NT2/D1 (cell line): Measurements from ENCODE around the gene TSR3.

Experiments
- DNase-seq: peaks from one replicate; pipeline ENCODE4 v3.0.0-alpha.2; 2011; ENCODE audit warnings: low read depth, low spot score
- H3K27me3 ChIP-seq: 2 replicates; pipeline ENCODE4 v1.6.0; 2011; ENCODE audit warnings: mild to moderate bottlenecking; ENCODE audit not compliant: insufficient read length, insufficient read depth
- H3K36me3 ChIP-seq: 2 replicates; pipeline ENCODE4 v1.6.1; 2011; ENCODE audit warnings: mild to moderate bottlenecking, low read length, mixed read lengths; ENCODE audit not compliant: insufficient read depth, insufficient read length
- H3K4me1 ChIP-seq: 2 replicates; pipeline ENCODE4 v1.5.1; 2011; ENCODE audit not compliant: insufficient read depth, insufficient read length
- H3K4me3 ChIP-seq: 2 replicates; pipeline ENCODE4 v1.5.1; 2011; ENCODE audit warnings: low read depth; ENCODE audit not compliant: insufficient read length
- H3K9ac ChIP-seq: 2 replicates; pipeline ENCODE4 v1.6.0; 2011; ENCODE audit warnings: low read depth; ENCODE audit not compliant: insufficient read length
- H3K9me3 ChIP-seq: 2 replicates; pipeline ENCODE4 v1.5.1; 2011; ENCODE audit warnings: mild to moderate bottlenecking, low read length; ENCODE audit not compliant: insufficient read depth
- SUZ12 ChIP-seq: IDR thresholded peaks from 2 replicates; pipeline ENCODE4 v1.6.1; 2011; ENCODE audit not compliant: insufficient read length, insufficient read depth; ENCODE audit errors: extremely low read depth
- YY1 ChIP-seq: IDR thresholded peaks from 2 replicates; pipeline ENCODE4 v1.6.1; 2011; ENCODE audit not compliant: insufficient read length, insufficient read depth
- ZNF274 ChIP-seq: IDR thresholded peaks from 2 replicates; pipeline ENCODE4 v1.6.1; 2011; ENCODE audit warnings: mild to moderate bottlenecking, low read depth, low read length

Gene TSR3

DNA sequence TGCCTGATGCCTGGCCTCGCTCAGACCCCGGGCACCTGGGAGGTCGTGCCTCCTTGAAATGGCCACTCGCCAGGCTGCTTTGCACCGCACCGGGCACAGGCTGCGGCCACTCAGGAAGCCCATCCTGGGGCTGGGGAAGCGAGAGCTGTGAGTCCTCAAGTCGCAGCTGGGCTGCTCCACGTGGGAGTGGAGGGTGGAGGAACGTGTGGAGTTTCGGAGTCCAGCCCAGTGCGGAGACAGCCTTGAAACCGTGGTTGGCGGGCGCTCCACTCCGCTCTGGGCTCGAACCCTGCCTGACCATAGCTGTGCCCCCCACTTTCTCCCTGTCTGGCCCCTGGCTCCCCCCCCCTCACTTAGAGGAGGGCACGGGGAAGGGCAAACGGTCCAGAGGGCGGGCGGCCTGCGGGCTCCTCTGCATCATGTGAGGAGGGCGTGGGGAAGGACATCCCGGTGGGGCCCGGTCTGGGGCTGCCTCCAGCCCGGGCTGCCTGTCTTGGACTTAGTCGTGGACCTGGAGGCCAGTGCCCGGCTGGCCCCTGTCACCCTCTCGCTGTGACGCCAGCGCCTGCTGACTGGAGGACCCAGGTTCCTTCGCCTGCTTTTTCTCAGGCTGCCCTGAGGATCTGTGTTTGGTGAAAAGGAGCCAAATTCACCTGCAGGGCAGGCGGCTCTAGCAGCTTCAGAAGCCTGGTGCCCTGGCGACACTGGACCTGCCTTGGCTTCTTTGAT lies 39.8 kb downstream of the TSR3 start:
- H3K4me3 ChIP-seq = peak overlapping the region; percentile 96
- H3K27me3 ChIP-seq = no peaks in the 10 kb centered on the region
- no peak for DNase-seq
- H3K9ac ChIP-seq = peak overlapping the region; percentile 99
- peaks cover 20% of the 10 kb centered on the region for H3K4me1 ChIP-seq
- H3K9me3 ChIP-seq = no peaks in the 10 kb centered on the region
- TF ChIP-seq SUZ12 (no peak), YY1 (no peak), ZNF274 (no peak)
- H3K36me3 ChIP-seq = peaks cover 65% of the 10 kb centered on the region

DNA sequence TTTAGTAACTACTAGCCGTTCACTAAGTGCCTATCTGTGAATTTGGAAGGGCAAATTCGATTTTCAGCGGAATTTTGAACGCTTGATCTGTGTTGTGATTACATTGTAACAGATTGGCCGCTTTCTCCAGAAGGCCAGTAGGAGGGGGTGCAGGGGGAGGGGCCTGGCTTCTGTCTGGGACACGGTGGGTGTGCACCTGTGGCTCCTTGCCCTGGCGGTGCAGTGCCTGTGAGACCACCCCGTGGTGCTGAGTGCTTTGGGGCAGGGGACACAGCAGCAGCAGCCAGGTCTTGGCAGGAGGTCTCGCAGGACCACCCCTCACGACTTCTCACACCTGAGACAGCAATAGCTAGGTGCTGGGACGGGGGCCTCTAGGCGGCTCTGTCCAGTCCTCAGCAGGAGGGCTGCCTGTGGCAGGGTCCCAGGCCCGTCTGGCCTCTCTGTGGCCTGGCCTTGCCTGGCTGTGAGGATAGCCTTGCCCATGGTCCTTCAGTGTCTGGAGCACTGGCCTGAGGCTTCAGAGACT lies 40.4 kb downstream of the TSR3 start:
- Histone ChIP-seq H3K27me3 (no peaks in the 10 kb centered on the region), H3K9me3 (no peaks in the 10 kb centered on the region), H3K36me3 (peaks cover 59% of the 10 kb centered on the region), H3K4me1 (peaks cover 20% of the 10 kb centered on the region), H3K4me3 (peak overlapping the region; percentile 96), H3K9ac (peak overlapping the region; percentile 99)
- no peak for TF ChIP-seq SUZ12
- TF ChIP-seq ZNF274 = no peak
- no peak for TF ChIP-seq YY1
- DNase-seq = no peak

DNA sequence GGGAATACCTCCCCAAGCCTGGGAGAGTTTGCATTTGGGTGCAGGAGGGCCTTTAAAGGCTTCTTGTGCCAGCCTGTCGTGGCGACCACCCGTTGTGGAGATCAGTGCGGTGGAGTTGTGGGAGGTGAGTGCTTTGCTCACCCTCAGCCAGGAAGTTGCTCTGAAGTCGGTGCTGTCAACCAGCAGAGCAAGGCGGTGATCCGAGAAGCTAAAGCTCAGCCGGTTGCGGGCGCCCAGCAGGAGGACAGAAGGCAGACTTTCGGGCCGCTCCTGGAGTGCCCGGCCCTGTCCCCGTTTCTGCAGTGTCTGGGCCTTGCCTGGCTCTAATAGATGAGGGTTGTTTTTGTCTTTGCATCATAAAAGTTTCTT lies 40.9 kb downstream of the TSR3 start:
- no peak for TF ChIP-seq YY1
- no peak for TF ChIP-seq SUZ12
- no peak for TF ChIP-seq ZNF274
- no peak for DNase-seq
- peaks cover 55% of the 10 kb centered on the region for H3K36me3 ChIP-seq
- H3K9ac ChIP-seq = peak overlapping the region; percentile 99
- H3K4me1 ChIP-seq = peaks cover 20% of the 10 kb centered on the region
- no peaks in the 10 kb centered on the region for H3K27me3 ChIP-seq
- H3K9me3 ChIP-seq = no peaks in the 10 kb centered on the region
- H3K4me3 ChIP-seq = peak overlapping the region; percentile 96

DNA sequence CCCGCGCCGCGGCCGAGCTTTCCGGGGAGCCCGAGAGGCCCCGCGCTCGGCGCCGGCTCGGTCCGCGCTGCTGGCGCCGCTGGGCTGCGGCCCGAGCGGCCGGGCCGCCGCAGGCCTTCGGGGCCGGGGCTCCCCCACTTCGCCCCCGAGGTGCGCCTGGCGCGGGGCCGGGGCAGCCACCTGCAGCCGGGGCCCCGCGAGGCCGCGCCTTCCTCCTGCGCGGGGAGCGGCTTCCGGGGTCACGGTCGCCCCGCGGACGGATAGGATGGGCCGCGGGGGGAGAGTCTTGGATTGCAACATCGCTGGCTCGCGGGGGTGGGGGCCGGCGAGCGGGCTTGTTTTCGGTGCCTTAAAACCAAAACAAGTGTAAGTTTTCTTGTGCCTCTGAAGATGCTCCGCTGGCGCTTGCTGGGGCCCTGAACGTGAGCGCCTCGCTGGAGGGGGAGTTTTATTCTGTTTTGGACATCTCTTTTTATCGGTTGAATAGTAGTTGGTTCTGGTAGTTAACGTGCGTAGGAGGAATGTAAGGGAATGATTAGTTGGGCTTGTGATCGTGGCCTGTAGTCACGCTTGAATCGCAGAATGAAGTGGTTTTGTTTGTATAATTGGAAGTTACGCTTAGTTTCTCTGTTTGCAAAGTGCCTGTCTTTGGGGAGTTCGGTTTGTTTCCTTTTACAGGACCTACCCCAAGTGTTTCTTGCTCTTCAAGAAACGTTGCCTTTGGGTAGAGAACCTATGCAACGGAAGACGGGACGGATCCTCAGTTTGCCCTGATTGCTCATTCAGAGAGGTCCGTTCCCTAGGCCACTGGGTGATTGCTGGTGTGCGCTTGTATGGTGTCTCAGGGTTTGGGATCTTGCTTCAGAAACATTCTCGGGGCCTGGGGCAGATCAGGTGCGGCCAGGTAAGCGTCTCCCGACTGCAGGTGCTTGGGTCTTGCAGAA lies 41.5 kb downstream of the TSR3 start:
- Histone ChIP-seq H3K9me3 (no peaks in the 10 kb centered on the region), H3K9ac (peak overlapping the region; percentile 99), H3K27me3 (no peaks in the 10 kb centered on the region), H3K4me1 (peaks cover 20% of the 10 kb centered on the region), H3K4me3 (peak overlapping the region; percentile 96), H3K36me3 (peaks cover 48% of the 10 kb centered on the region)
- no peak for TF ChIP-seq SUZ12
- TF ChIP-seq ZNF274 = no peak
- TF ChIP-seq YY1 = no peak
- DNase-seq = no peak

DNA sequence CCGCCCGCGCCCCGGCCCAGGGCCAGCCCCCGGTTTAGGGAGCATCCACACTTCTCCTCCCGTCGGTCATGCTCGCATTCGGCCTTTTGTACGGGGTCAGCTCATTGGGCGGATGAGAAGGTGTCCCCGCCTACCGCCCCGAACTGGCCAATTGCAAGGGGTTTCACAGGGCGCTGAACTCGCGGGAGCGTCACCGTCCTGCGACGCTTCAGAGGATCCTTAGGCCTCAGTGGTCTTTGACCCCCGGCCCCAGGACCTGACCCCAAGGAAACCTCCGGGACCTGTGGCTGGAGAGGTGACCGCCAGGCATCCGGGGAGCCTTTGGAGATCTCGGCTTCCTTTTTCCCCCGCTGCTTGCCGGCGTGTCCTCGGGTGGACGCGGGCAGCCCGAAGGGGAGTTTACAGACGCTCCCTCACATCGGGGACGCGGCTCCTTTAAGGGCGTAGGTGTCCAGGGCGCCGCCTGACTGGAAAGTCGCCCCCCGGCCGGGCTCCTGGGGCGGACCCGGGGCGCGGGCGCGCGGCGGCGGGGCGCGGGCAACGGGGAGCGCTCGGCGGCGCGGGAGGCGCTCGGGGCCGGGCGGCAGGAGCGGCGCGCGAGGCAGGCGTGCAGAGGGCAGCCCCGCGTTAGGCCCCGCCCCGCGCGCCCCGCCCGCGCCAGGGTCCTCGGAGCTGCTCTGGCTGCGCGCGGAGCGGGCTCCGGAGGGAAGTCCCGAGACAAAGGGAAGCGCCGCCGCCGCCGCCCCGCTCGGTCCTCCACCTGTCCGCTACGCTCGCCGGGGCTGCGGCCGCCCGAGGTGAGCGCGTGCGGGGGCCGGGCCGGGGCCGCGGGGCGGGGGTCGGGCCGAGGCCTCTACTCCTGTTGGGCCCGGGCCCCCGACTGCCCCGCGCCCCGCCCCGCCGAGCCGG lies 42.4 kb downstream of the TSR3 start, which contains the start of gene UBE2I:
TSS of gene UBE2I (plus strand) at position 660 of the 909 bp plus-strand sequence. CDS start 4,395 bp downstream, outside the sequence.
- peaks cover 16% of the 10 kb centered on the region for H3K4me1 ChIP-seq
- no peaks in the 10 kb centered on the region for H3K27me3 ChIP-seq
- H3K36me3 ChIP-seq = peaks cover 39% of the 10 kb centered on the region
- H3K4me3 ChIP-seq = peak within 1 kb of the TSS; percentile 96
- H3K9me3 ChIP-seq = no peaks in the 10 kb centered on the region
- TF ChIP-seq YY1 = no peak
- no peak for TF ChIP-seq SUZ12
- H3K9ac ChIP-seq = peak within 1 kb of the TSS; percentile 99
- DNase-seq = peak; percentile 97
